Measurements from ENCODE around the gene MORN3. TPM values are rescaled to one million over a fixed set of nuclear protein-coding genes. Genes with fewer than 3 reads are reported as not detected.
"Not testable (repeated sequence)": the region's sequence is repeated elsewhere in the genome, so short reads cannot be mapped to it uniquely, and the experiment has no call there.

MORN3 gene
- total and polyA plus RNA-seq, 2 of the 4 experiments (the other 2 are of a cell fraction): 0.18 to 0.22 TPM

DNA sequence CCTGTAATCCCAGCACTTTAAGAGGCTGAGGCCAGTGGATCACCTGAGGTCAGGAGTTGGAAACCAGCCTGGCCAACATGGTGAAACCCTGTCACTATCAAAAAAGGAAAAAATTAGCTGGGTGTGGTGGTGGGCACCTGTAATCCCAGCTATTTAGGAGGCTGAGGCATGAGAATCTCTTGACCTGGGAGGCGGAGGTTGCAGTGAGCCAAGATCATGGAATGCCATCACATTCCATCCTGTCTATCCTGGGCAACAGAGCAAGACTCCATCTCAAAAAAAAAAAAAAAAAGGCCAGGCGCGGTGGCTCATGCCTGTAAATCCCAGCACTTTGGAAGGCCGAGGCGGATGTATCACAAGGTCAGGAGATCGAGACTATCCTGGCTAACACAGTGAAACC, 28.4 kb upstream of the MORN3 start:
- H3K4me1 ChIP-seq (ENCODE audit: control insufficient read depth, insufficient read depth, low read length); H3K18ac ChIP-seq (ENCODE audit: low read depth, low read length); ATAC-seq (ENCODE audit: low read depth); dilution Hi-C loops (cut with HindIII; ENCODE audit: low sequenced_read_pairs, unreplicated experiment); H2BK15ac ChIP-seq (ENCODE audit: low read depth, low read length); H2AFZ ChIP-seq (replicated peaks; ENCODE audit: low read length, poor library complexity); H3K4ac ChIP-seq (ENCODE audit: low read depth, low read length); H2BK5ac ChIP-seq (ENCODE audit: low read depth, low read length, poor library complexity, severe bottlenecking); H3K23ac ChIP-seq (ENCODE audit: low read depth, low read length); H3K56ac ChIP-seq (ENCODE audit: extremely low read depth, insufficient read depth, low read length); H3K79me1 ChIP-seq (ENCODE audit: low read depth in 1 of 2, low read length in 2 of 2); H2BK120ac ChIP-seq (ENCODE audit: low read depth, low read length); H3K14ac ChIP-seq (replicated peaks; ENCODE audit: low read depth, low read length); H2AK9ac ChIP-seq (replicated peaks; ENCODE audit: low read depth, low read length, poor library complexity); H3K27me3 ChIP-seq (ENCODE audit: control insufficient read depth, insufficient read depth, low read length); H4K91ac ChIP-seq (ENCODE audit: insufficient read depth, low read depth, low read length); H4K8ac ChIP-seq (ENCODE audit: low read depth in 2 of 2, low read length in 2 of 2); H4K20me1 ChIP-seq (ENCODE audit: insufficient read depth, low read length); POLR2A ChIA-PET (ENCODE audit: unreplicated experiment); H3K36me3 ChIP-seq (ENCODE audit: control insufficient read depth, insufficient read depth, low read length); H2AK5ac ChIP-seq (ENCODE audit: low read depth, low read length); H3K9me3 ChIP-seq (ENCODE audit: control insufficient read depth, insufficient read depth, low read length); H3K9me1 ChIP-seq (ENCODE audit: insufficient read depth, low read length); H3K4me3 ChIP-seq (ENCODE audit: insufficient read depth, low read depth, low read length); H2BK20ac ChIP-seq (ENCODE audit: low read depth, low read length); DNase-seq; H3K4me2 ChIP-seq (ENCODE audit: low read depth, low read length); BruUV-seq (replicated peaks); H3K27ac ChIP-seq (ENCODE audit: insufficient read depth, low read length); H4K5ac ChIP-seq (ENCODE audit: low read depth, low read length); H3K9ac ChIP-seq (ENCODE audit: low read depth, low read length): not testable (repeated sequence)
- intact Hi-C loops (cut with micrococcal nuclease) (loop anchor here (1.0 to 5.0 kb wide), 3 partner anchors 75 to 189 kb away; partner anchors contain the start of gene PSMD9), in situ Hi-C loops (cut with MboI; ENCODE audit: low sequenced_read_pairs) (loop anchor here (5.0 kb wide), 1 partner anchor 189 kb away; the partner anchor contains the start of gene PSMD9)
- CTCF ChIA-PET: interaction anchor here (1.3 kb wide), 1 partner anchor 96 kb away, joined by 10 read pairs; no protein-coding TSS in a partner anchor
- 80% methylated on average over 3 of the region's 6 CpGs; no CpG with 5 or more reads in 1 of the 2 experiments for WGBS, 2 experiments (ENCODE audit: extremely low coverage in 2 of 2, insufficient read length in 1 of 2)

Measured in IMR-90 (cell line).